Gastrocnemius medialis (tissue), 4 donors: ENCODE results near the gene PRR7. TPM values are rescaled to one million over a fixed set of nuclear protein-coding genes. Genes with fewer than 3 reads are reported as not detected.

Experiments used
- ATAC-seq, 2 donors: fragments of 150-250 bp; one replicate each; pipeline ENCODE4 v1.9.1; 2016
- DNase-seq, 2 donors: peaks; one replicate each; pipeline ENCODE4 v3.0.0-alpha.2; 2019
- H3K27ac ChIP-seq, 4 donors: fragments of 200-600 bp; sonication (generic); 1 replicate in 1 of 4; 2 replicates in 3 of 4; pipeline ENCODE4 v1.5.1; 2016 to 2018; ENCODE audit warnings: mild to moderate bottlenecking in 2 of 4, moderate library complexity in 1 of 4
- H3K27me3 ChIP-seq, 3 donors: fragments of 200-600 bp; sonication (generic) in 2 of 3; 1 replicate in 1 of 3; 2 replicates in 2 of 3; pipeline versions ENCODE4 v1.5.1 to v1.6.0; 2016 to 2019; ENCODE audit warnings: mild to moderate bottlenecking in 1 of 3, moderate library complexity in 1 of 3
- H3K36me3 ChIP-seq, 2 donors: fragments of 200-600 bp; sonication (generic) in 1 of 2; one replicate each; pipeline ENCODE4 v1.5.1; 2017 to 2018
- H3K4me1 ChIP-seq, 2 donors: fragments of 200-600 bp; sonication (generic) in 1 of 2; one replicate each; pipeline ENCODE4 v1.5.1; 2016 to 2017; ENCODE audit warnings: mild to moderate bottlenecking in 2 of 2
- H3K4me3 ChIP-seq, 4 donors: fragments of 200-600 bp; sonication (generic) in 3 of 4; 1 replicate in 1 of 4; 2 replicates in 3 of 4; pipeline ENCODE4 v1.5.1; 2016 to 2019; ENCODE audit warnings: mild to moderate bottlenecking in 2 of 4
- H3K9me3 ChIP-seq, 3 donors: fragments of 200-600 bp; sonication (generic) in 2 of 3; 1 replicate in 1 of 3; 2 replicates in 2 of 3; pipeline ENCODE4 v1.5.1; 2016 to 2019
- POLR2A ChIP-seq, 2 donors: fragments of 450-650 bp; IDR thresholded peaks; one replicate each; pipeline ENCODE4 v1.6.1; 2017; ENCODE audit warnings: antibody characterized with exemption in 2 of 2, mild to moderate bottlenecking in 2 of 2, moderate library complexity in 2 of 2
- in situ Hi-C, 4 donors: fragments of 200-750 bp; cut with MboI; loops; one replicate each; pipeline versions ENCODE4 v1.15.0 to v1.8.0; 2017; ENCODE audit warnings: low sequenced_read_pairs in 4 of 4
- intact Hi-C: fragments of 100-400 bp; cut with DNase I; formaldehyde crosslinking; loops from one replicate; pipeline ENCODE4 v1.15.1; 2023; ENCODE audit warnings: low total_unique reads
- total RNA-seq, 4 donors: library from RNA; depleted of rRNA; stranded (reverse); fragments of >200 nt; gene quantifications; one replicate each; pipeline versions ENCODE4 v1.1.0 to v1.2.3, GENCODE V29; 2016
- TF ChIP-seq, protein P1 (sequence below), 5 experiments: fragments of 450-650 bp in 3 of 5; fragments of 200-600 bp in 2 of 5; sonication (generic) in 2 of 5; IDR thresholded peaks in 4 of 5; conservative IDR thresholded peaks in 1 of 5; 1 replicate in 4 of 5; 2 replicates in 1 of 5; pipeline ENCODE4 v1.5.1; 2016 to 2019; ENCODE audit warnings: antibody characterized with exemption in 5 of 5, mild to moderate bottlenecking in 3 of 5, moderate library complexity in 3 of 5

PRR7 gene
- total RNA-seq, 4 donors from 2014 or later, result 0.63 to 2.0 (median 1.4) TPM; not detected in 1

DNA sequence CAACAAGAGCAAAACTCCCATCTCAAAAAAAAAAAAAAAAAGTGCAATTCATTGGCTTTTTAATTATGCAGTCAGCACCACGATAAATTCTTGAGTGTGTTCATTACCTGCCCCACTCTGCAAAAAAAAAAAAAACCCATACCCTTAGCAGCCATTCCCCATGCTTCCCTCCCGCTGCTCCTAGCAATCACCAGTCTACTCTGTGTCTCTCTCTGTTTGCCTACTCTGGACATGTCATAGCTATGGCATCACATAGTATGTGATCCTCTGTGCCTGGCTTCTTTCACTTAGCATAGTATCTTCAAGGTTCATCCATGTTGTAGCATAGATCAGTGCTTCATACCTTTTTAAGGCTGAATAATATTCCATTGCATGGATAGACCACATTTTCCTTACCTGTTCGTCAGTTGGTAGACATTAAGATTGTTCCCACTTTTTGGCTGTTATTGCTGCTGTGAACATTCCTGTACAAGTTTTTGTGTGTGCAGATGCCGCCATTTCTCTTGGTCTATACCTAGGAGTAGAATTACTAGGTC is 7.0 kb upstream of the PRR7 start:
- no peak overlapping the region for H3K27ac ChIP-seq
- TF ChIP-seq, protein P1, sequence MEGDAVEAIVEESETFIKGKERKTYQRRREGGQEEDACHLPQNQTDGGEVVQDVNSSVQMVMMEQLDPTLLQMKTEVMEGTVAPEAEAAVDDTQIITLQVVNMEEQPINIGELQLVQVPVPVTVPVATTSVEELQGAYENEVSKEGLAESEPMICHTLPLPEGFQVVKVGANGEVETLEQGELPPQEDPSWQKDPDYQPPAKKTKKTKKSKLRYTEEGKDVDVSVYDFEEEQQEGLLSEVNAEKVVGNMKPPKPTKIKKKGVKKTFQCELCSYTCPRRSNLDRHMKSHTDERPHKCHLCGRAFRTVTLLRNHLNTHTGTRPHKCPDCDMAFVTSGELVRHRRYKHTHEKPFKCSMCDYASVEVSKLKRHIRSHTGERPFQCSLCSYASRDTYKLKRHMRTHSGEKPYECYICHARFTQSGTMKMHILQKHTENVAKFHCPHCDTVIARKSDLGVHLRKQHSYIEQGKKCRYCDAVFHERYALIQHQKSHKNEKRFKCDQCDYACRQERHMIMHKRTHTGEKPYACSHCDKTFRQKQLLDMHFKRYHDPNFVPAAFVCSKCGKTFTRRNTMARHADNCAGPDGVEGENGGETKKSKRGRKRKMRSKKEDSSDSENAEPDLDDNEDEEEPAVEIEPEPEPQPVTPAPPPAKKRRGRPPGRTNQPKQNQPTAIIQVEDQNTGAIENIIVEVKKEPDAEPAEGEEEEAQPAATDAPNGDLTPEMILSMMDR (IDR thresholded peaks at IDR 0.05 in 4 of 5, conservative IDR thresholded peaks at IDR 0.05 in 1 of 5), result no peak
- no peak for TF ChIP-seq POLR2A (IDR thresholded peaks at IDR 0.05)
- ATAC-seq, result no peak
- in situ Hi-C loops (loop anchor here in 1 of 4 donors (10.0 kb wide), 1 partner anchor 45 kb away; no protein-coding TSS in a partner anchor), intact Hi-C loops (no loop called here)
- peaks cover 0 to 41% of the 10 kb centered on the region in 2 donors for H3K36me3 ChIP-seq
- H3K9me3 ChIP-seq, result no peaks in the 10 kb centered on the region
- no peak for DNase-seq
- H3K4me1 ChIP-seq, result no peaks in the 10 kb centered on the region
- no peaks in the 10 kb centered on the region for H3K27me3 ChIP-seq
- H3K4me3 ChIP-seq, result no peak overlapping the region

DNA sequence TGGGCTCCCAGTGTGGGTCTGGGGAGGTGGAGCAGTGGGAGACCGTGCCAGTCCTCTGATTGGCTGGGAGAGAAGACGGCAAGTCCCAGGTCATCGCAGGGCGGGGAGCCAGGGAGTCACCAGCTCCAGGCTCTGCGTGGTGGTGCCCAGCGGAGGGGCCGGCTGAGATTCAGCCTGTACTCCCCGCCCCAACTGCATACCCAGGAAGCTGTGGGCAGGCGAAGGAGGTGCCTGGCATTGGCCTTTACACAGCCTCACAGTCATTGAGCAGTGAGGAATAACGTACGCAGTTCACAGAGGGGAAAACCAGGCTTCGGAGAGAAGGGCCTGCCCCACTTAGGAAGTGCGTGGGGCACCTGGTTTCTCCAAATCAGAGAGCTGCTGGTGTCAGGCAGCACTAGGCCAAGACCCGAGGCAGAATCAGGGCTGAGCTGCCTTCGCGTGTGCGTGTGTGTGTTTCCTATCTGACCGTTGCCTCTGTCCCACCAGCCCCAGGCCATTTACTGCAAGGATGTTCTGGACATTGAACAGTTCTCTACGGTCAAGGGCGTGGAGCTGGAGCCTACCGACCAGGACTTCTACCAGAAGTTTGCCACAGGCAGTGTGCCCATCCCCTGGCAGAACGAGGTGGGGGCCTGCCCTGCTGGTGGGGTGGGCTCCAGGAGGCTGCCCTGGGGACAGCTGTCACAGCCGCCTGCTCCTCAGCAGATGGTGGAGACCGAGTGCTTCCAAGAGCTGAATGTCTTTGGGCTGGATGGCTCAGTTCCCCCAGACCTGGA is 6.2 kb upstream of the PRR7 start:
- ATAC-seq, result no peak
- TF ChIP-seq POLR2A (IDR thresholded peaks at IDR 0.05), result no peak
- TF ChIP-seq, protein P1 (IDR thresholded peaks at IDR 0.05 in 4 of 5, conservative IDR thresholded peaks at IDR 0.05 in 1 of 5), result no peak
- in situ Hi-C loops, result loop anchor here in 1 of 4 donors (10.0 kb wide), 1 partner anchor 46 kb away; no protein-coding TSS in a partner anchor

DNA sequence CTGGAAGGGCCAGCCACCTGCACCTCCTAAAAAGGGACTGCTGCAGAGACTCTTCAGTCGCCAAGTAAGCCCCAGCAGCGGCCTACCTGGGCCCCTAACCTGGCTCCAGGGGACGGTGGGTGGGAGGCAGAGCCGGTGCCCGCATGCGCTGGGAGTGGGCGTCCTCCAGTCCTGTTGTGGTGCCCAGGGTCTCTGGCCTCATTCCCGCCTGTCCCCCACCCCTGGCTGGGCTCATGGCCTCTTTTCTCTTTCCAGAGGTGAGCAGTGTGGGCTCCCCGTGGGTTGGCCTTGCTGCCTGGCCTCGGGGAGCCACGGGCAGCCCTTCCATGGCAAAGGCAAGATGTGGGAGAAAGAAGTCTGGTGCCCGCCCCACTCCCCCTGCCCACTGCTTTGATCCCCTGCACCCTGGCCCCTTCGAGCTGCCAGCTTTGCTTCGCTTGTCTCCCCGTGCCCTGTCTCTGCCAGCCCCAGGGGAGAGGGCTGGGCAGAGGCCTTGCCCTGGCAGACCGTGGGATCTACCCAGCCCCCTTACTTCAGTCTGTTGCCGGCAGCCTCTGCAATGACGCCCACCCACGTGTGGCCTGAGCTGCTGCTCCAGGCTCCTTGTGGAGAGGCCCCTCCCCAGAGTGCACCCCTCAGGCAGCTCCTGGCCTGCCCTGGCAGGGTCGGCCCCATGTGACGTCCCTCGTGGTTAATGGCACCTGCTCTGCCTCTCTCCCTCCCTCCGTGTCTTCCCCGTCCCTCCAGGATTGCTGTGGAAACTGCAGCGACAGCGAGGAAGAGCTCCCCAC is 5.4 kb upstream of the PRR7 start:
- TF ChIP-seq POLR2A (IDR thresholded peaks at IDR 0.05), result no peak
- TF ChIP-seq, protein P1 (IDR thresholded peaks at IDR 0.05 in 4 of 5, conservative IDR thresholded peaks at IDR 0.05 in 1 of 5), result no peak
- peaks cover 0 to 25% of the 10 kb centered on the region in 2 donors for H3K36me3 ChIP-seq
- H3K4me1 ChIP-seq, result peaks cover 5% of the 10 kb centered on the region in 2 donors
- DNase-seq, result no peak
- no peaks in the 10 kb centered on the region for H3K9me3 ChIP-seq
- no peak for ATAC-seq
- no peaks in the 10 kb centered on the region for H3K27me3 ChIP-seq
- H3K4me3 ChIP-seq, result no peak overlapping the region
- H3K27ac ChIP-seq, result no peak overlapping the region
- intact Hi-C loops (no loop called here), in situ Hi-C loops (loop anchor here in 1 of 4 donors (10.0 kb wide), 1 partner anchor 46 kb away; no protein-coding TSS in a partner anchor)

More for the DNA sequence above, 6.2 kb upstream of the PRR7 start:
- intact Hi-C loops, result no loop called here
- Histone ChIP-seq H3K27ac (no peak overlapping the region), H3K9me3 (no peaks in the 10 kb centered on the region), H3K4me3 (no peak overlapping the region), H3K36me3 (peaks cover 0 to 32% of the 10 kb centered on the region in 2 donors), H3K27me3 (no peaks in the 10 kb centered on the region), H3K4me1 (no peaks in the 10 kb centered on the region)
- DNase-seq, result no peak

DNA sequence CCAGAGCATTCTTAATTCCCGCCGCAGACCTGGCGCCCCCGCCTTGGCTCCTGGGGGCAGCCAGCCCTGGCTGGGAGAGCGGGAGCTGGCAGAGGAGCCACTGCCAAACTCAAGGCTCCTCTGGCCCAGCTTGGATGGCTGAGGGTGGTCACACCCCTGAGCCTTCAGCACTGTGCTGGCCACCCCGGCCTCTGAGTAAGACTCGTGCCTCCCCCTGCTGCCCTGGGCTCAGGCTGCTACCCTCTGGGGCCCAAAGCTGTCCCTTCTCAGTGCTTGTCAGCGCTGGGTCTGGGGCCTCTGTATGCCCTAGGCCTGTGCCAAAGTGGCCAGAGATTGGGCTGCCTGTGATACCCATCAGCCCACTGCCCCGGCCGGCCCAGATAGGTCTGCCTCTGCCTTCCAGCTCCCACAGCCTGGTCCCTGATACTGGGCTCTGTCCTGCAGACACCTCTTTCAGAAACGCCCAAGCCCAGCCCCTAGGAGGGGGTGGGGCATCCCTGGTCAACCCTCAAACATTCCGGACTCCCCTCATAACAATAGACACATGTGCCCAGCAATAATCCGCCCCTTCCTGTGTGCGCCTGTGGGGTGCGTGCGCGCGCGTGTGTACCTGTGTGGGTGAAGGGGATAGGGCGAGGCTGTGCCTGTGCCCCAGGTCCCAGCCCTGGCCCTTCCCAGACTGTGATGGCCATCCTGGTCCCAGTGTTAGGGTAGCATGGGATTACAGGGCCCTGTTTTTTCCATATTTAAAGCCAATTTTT is 4.4 kb upstream of the PRR7 start:
- no peak for DNase-seq
- no peak overlapping the region for H3K27ac ChIP-seq
- intact Hi-C loops, result no loop called here
- ATAC-seq, result no peak
- TF ChIP-seq, protein P1 (IDR thresholded peaks at IDR 0.05 in 4 of 5, conservative IDR thresholded peaks at IDR 0.05 in 1 of 5), result no peak
- no peak for TF ChIP-seq POLR2A (IDR thresholded peaks at IDR 0.05)
- in situ Hi-C loops, result loop anchor here in 1 of 4 donors (10.0 kb wide), 1 partner anchor 47 kb away; no protein-coding TSS in a partner anchor
- H3K4me3 ChIP-seq, result no peak overlapping the region
- peaks cover 0 to 3% (median 1%) of the 10 kb centered on the region in 3 donors for H3K27me3 ChIP-seq
- H3K9me3 ChIP-seq, result no peaks in the 10 kb centered on the region
- H3K4me1 ChIP-seq, result peaks cover 6 to 10% of the 10 kb centered on the region in 2 donors
- H3K36me3 ChIP-seq, result peaks cover 0 to 18% of the 10 kb centered on the region in 2 donors
